ENCODE data around the gene SMARCB1.

The SMARCB1 gene

GRCh38 chr22:23828800-23829680 is 42.3 kb downstream of the SMARCB1 start:
- H3K4me3 ChIP-seq (ENCODE audit: control insufficient read depth, low read depth, low read length) = no peak overlapping the region
- TF ChIP-seq CTCF (conservative IDR thresholded peaks at IDR 0.05; ENCODE audit: control insufficient read depth, insufficient read depth, low read depth, low read length) = no peak

GRCh38 chr22:23829845-23830372 is 43.1 kb downstream of the SMARCB1 start:
- no peak overlapping the region for H3K4me3 ChIP-seq (ENCODE audit: control insufficient read depth, low read depth, low read length)
- peak; percentile 94 for DNase-seq (ENCODE audit: low read depth)
- no peak for TF ChIP-seq CTCF (conservative IDR thresholded peaks at IDR 0.05; ENCODE audit: control insufficient read depth, insufficient read depth, low read depth, low read length)

More at GRCh38 chr22:23828800-23829680, 42.3 kb downstream of the SMARCB1 start:
- no peak for DNase-seq (ENCODE audit: low read depth)

- no peak for DNase-seq (ENCODE audit: low read depth)
- H3K4me3 ChIP-seq (ENCODE audit: control insufficient read depth, low read depth, low read length) = no peak overlapping the region
- TF ChIP-seq CTCF (conservative IDR thresholded peaks at IDR 0.05; ENCODE audit: control insufficient read depth, insufficient read depth, low read depth, low read length) = no peak
These were observed 44.5 kb downstream of the SMARCB1 start for GRCh38 chr22:23831261-23831660.

GRCh38 chr22:23831781-23832180 is 45.0 kb downstream of the SMARCB1 start:
- no peak for DNase-seq (ENCODE audit: low read depth)
- TF ChIP-seq CTCF (conservative IDR thresholded peaks at IDR 0.05; ENCODE audit: control insufficient read depth, insufficient read depth, low read depth, low read length) = no peak
- no peak overlapping the region for H3K4me3 ChIP-seq (ENCODE audit: control insufficient read depth, low read depth, low read length)

GRCh38 chr22:23832226-23833016 is 45.7 kb downstream of the SMARCB1 start:
- no peak for TF ChIP-seq CTCF (conservative IDR thresholded peaks at IDR 0.05; ENCODE audit: control insufficient read depth, insufficient read depth, low read depth, low read length)
- no peak for DNase-seq (ENCODE audit: low read depth)
- H3K4me3 ChIP-seq (ENCODE audit: control insufficient read depth, low read depth, low read length) = no peak overlapping the region

GRCh38 chr22:23833017-23833751 is 46.4 kb downstream of the SMARCB1 start:
- DNase-seq (ENCODE audit: low read depth) = no peak
- no peak overlapping the region for H3K4me3 ChIP-seq (ENCODE audit: control insufficient read depth, low read depth, low read length)
- no peak for TF ChIP-seq CTCF (conservative IDR thresholded peaks at IDR 0.05; ENCODE audit: control insufficient read depth, insufficient read depth, low read depth, low read length)
